Natural killer cell (primary cell): Measurements from ENCODE around the gene GRIA3. TPM values are rescaled to one million over a fixed set of nuclear protein-coding genes. Genes with fewer than 3 reads are reported as not detected.

Experiments
- ATAC-seq, 3 donors: fragments of 150-1000 bp in 2 of 3; fragments of 200-7000 bp in 1 of 3; cut with Tn5 transposase; 1 replicate in 1 of 3; 2 replicates in 2 of 3; pipeline ENCODE4 v1.10.0; 2021; ENCODE audit warnings: mild to moderate bottlenecking in 2 of 3, moderate library complexity in 2 of 3
- DNase-seq, 2 donors: peaks; one replicate each; pipeline versions ENCODE4 v3.0.0 to v3.0.0-alpha.2; 2013 to 2021; ENCODE audit warnings: mixed read lengths in 1 of 2
- H3K27ac ChIP-seq: one replicate; pipeline ENCODE4 v1.5.1; 2013; ENCODE audit warnings: mild to moderate bottlenecking, low read length
- H3K27me3 ChIP-seq: one replicate; pipeline ENCODE4 v1.6.1; 2013; ENCODE audit warnings: low read length; ENCODE audit not compliant: control insufficient read depth, insufficient read depth
- H3K36me3 ChIP-seq: one replicate; pipeline ENCODE4 v1.6.1; 2013; ENCODE audit warnings: low read length; ENCODE audit not compliant: control insufficient read depth, insufficient read depth
- H3K4me1 ChIP-seq: one replicate; pipeline ENCODE4 v1.6.1; 2013; ENCODE audit warnings: low read length; ENCODE audit not compliant: control insufficient read depth, insufficient read depth
- H3K4me3 ChIP-seq: one replicate; pipeline ENCODE4 v1.5.1; 2013; ENCODE audit warnings: low read length
- H3K9me3 ChIP-seq: one replicate; pipeline ENCODE4 v1.6.1; 2013; ENCODE audit warnings: low read length; ENCODE audit not compliant: control insufficient read depth, insufficient read depth
- H3K27ac Mint-ChIP-seq, 2 donors: one replicate each; pipeline ENCODE4 v1.8.0; 2022; ENCODE audit warnings: mild to moderate bottlenecking in 2 of 2, mixed read lengths in 2 of 2, moderate library complexity in 1 of 2
- H3K27me3 Mint-ChIP-seq, 2 donors: one replicate each; pipeline ENCODE4 v1.8.0; 2022; ENCODE audit warnings: low read depth in 2 of 2, mixed read lengths in 2 of 2
- H3K36me3 Mint-ChIP-seq: one replicate; pipeline ENCODE4 v1.8.0; 2022; ENCODE audit warnings: mixed read lengths
- H3K4me1 Mint-ChIP-seq, 2 donors: one replicate each; pipeline ENCODE4 v1.8.0; 2022; ENCODE audit warnings: mixed read lengths in 2 of 2
- H3K4me3 Mint-ChIP-seq: one replicate; pipeline ENCODE4 v1.8.0; 2022; ENCODE audit warnings: mild to moderate bottlenecking, moderate library complexity, mixed read lengths
- H3K9me3 Mint-ChIP-seq, 2 donors: one replicate each; pipeline ENCODE4 v1.8.0; 2022; ENCODE audit warnings: mixed read lengths in 2 of 2
- CTCF ChIP-seq: fragments of 200-600 bp; IDR thresholded peaks from one replicate; pipeline ENCODE4 v1.8.0; 2022; ENCODE audit warnings: antibody characterized with exemption
- WGBS: methylation state at CpG from one replicate; pipeline ENCODE4 v1.1.7; 2013; ENCODE audit warnings: missing lambda C conversion rate; ENCODE audit not compliant: insufficient coverage; 5-methylcytosine and 5-hydroxymethylcytosine counted together
- intact Hi-C: fragments of 100-400 bp; cut with micrococcal nuclease; formaldehyde crosslinking; loops from one replicate; pipeline ENCODE4 v1.14.2; 2022
- total RNA-seq, 4 donors: library from RNA; stranded (reverse); fragments of 120-200 nt in 1 of 4; gene quantifications; one replicate each; pipeline versions ENCODE4 v1.2.3 to v1.2.4, GENCODE V29; 2013 to 2022

Gene GRIA3
- total RNA-seq, 3 donors from 2014 or later (not counting 1 experiment from before 2014, with no cell fraction given) = not detected

- H3K27me3 Mint-ChIP-seq = peaks cover 0 to 3% of the 10 kb centered on the region in 2 donors
- TF ChIP-seq CTCF = no peak
- H3K27me3 ChIP-seq = no peaks in the 10 kb centered on the region
- no peaks in the 10 kb centered on the region for H3K4me1 ChIP-seq
- no peak for DNase-seq
- ATAC-seq = no peak
- H3K27ac ChIP-seq = no peak overlapping the region
- no peaks in the 10 kb centered on the region for H3K9me3 Mint-ChIP-seq
- no peak overlapping the region for H3K27ac Mint-ChIP-seq
- H3K4me3 ChIP-seq = no peak overlapping the region
- 90% methylated on average over 8 of the region's 9 CpGs for WGBS
- no peaks in the 10 kb centered on the region for H3K36me3 ChIP-seq
- no peak overlapping the region for H3K4me3 Mint-ChIP-seq
- H3K9me3 ChIP-seq = no peaks in the 10 kb centered on the region
- intact Hi-C loops = no loop called here
- H3K4me1 Mint-ChIP-seq = no peaks in the 10 kb centered on the region
- H3K36me3 Mint-ChIP-seq = no peaks in the 10 kb centered on the region
Measured at GRCh38 chrX:123206176-123206575, 22.1 kb downstream of the GRIA3 start.

GRCh38 chrX:123210252-123210651, 26.2 kb downstream of the GRIA3 start:
- H3K27ac ChIP-seq = no peak overlapping the region
- Mint-ChIP-seq H3K9me3 (no peaks in the 10 kb centered on the region), H3K27ac (no peak overlapping the region), H3K4me1 (no peaks in the 10 kb centered on the region), H3K36me3 (no peaks in the 10 kb centered on the region), H3K27me3 (peaks cover 0 to 3% of the 10 kb centered on the region in 2 donors), H3K4me3 (no peak overlapping the region)
- no peaks in the 10 kb centered on the region for H3K36me3 ChIP-seq
- no peak overlapping the region for H3K4me3 ChIP-seq
- TF ChIP-seq CTCF = no peak
- DNase-seq (no peak), ATAC-seq (no peak)
- intact Hi-C loops = no loop called here
- no peaks in the 10 kb centered on the region for H3K4me1 ChIP-seq
- no peaks in the 10 kb centered on the region for H3K9me3 ChIP-seq
- no peaks in the 10 kb centered on the region for H3K27me3 ChIP-seq

GRCh38 chrX:123215397-123216089, 31.5 kb downstream of the GRIA3 start:
- 80% methylated on average over 4 of the region's 7 CpGs for WGBS
- H3K9me3 Mint-ChIP-seq = no peaks in the 10 kb centered on the region

More at GRCh38 chrX:123215397-123216089, 31.5 kb downstream of the GRIA3 start:
- Mint-ChIP-seq H3K27ac (no peak overlapping the region), H3K27me3 (no peaks in the 10 kb centered on the region), H3K4me3 (no peak overlapping the region), H3K4me1 (no peaks in the 10 kb centered on the region), H3K36me3 (no peaks in the 10 kb centered on the region)
- intact Hi-C loops = no loop called here
- H3K9me3 ChIP-seq = no peaks in the 10 kb centered on the region
- H3K27ac ChIP-seq = no peak overlapping the region
- H3K36me3 ChIP-seq = no peaks in the 10 kb centered on the region
- DNase-seq (no peak), ATAC-seq (no peak)
- H3K4me3 ChIP-seq = no peak overlapping the region
- TF ChIP-seq CTCF = no peak
- no peaks in the 10 kb centered on the region for H3K4me1 ChIP-seq
- no peaks in the 10 kb centered on the region for H3K27me3 ChIP-seq
